ENCODE measurements around the gene DHRS4.

Gene DHRS4

DNA sequence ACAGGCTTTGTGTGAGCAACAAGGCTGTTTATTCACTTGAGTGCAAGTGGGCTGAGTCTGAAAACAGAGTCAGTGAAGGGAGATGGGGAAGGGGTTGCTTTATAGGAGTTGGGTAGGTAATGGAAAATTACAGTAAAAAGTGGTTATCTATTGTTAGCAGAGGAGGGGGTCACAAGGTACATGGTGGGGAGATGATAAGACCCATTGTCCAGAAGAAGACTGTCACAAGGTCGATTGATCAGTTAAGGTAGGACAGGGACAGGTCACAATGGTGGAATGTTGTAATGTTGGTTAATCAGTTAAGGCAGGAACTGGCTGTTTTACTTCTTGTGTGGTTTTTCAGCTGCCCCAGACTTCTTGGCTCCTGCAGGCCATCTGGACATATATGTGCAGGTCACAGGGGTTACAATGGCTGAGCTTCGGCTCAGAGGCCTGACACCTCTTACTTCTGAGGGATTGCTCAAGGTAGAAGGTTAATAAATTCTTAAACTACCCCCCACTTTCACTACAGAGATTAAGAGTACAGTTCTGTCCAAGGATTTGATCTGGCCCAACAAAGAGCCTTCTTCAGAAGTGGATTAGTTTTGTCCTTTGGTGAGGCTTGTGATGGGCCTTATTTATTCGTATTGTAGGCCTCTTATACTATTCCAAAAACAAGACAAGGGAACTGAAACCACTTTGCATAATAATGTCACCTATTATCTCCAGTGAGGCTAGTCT, 13.8 kb upstream of the DHRS4 start:
- H3K4me3 ChIP-seq (ENCODE audit: low read depth in 1 of 2, low read length in 2 of 2): no peak overlapping the region
- H3K9ac ChIP-seq (ENCODE audit: low read depth, low read length): no peak overlapping the region
- peaks cover 15% of the 10 kb centered on the region for H3K36me3 ChIP-seq (ENCODE audit: insufficient read depth, low read length)
- DNase-seq (no peak), ATAC-seq (ENCODE audit: insufficient read depth, low read depth) (no peak)
- H2AFZ ChIP-seq (ENCODE audit: low read depth, low read length): no peak overlapping the region
- no peaks in the 10 kb centered on the region for H3K9me3 ChIP-seq (ENCODE audit: insufficient read depth, low read length, severe bottlenecking)
- no peaks in the 10 kb centered on the region for H3K27me3 ChIP-seq (ENCODE audit: insufficient read depth, low read length, poor library complexity)
- H3K79me2 ChIP-seq (ENCODE audit: insufficient read depth, low read length): no peaks in the 10 kb centered on the region
- peaks cover 6% of the 10 kb centered on the region; the same call in 1 of the 2 replicates for H4K20me1 ChIP-seq (ENCODE audit: insufficient read depth, low read length)
- no peak overlapping the region for H3K27ac ChIP-seq (ENCODE audit: low read length)
- H3K4me2 ChIP-seq (ENCODE audit: insufficient read depth, low read length): no peak overlapping the region
- TF ChIP-seq, protein P1, sequence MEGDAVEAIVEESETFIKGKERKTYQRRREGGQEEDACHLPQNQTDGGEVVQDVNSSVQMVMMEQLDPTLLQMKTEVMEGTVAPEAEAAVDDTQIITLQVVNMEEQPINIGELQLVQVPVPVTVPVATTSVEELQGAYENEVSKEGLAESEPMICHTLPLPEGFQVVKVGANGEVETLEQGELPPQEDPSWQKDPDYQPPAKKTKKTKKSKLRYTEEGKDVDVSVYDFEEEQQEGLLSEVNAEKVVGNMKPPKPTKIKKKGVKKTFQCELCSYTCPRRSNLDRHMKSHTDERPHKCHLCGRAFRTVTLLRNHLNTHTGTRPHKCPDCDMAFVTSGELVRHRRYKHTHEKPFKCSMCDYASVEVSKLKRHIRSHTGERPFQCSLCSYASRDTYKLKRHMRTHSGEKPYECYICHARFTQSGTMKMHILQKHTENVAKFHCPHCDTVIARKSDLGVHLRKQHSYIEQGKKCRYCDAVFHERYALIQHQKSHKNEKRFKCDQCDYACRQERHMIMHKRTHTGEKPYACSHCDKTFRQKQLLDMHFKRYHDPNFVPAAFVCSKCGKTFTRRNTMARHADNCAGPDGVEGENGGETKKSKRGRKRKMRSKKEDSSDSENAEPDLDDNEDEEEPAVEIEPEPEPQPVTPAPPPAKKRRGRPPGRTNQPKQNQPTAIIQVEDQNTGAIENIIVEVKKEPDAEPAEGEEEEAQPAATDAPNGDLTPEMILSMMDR (IDR thresholded peaks at IDR 0.05; ENCODE audit: borderline replicate concordance, extremely low read depth, low read length, poor library complexity, severe bottlenecking): no peak
- TF ChIP-seq EZH2 (IDR thresholded peaks at IDR 0.05; ENCODE audit: borderline replicate concordance, low read depth, low read length, severe bottlenecking): no peak
- no peaks in the 10 kb centered on the region for H3K4me1 ChIP-seq (ENCODE audit: insufficient read depth, low read length)

DNA sequence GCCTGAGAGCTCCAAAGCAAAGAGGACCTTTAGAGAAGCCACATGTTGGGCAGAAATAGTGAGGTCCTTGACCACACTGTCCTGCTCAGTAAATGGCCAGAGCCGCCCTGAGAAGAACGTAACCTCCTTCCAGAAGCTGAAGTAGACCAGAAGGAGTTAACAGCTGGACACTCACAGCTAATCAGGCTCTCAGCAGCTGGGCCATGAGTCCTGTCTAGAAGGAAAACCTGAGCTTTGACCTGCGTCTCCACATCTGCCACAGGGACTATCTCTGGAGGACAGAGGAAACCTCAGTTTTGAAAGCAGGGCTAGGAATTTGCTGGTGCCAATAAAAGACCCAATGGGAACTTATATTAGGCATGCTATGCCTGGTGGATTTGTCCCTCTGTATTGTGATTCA, 12.3 kb upstream of the DHRS4 start:
- Histone ChIP-seq H3K4me2 (ENCODE audit: insufficient read depth, low read length) (no peak overlapping the region), H3K36me3 (ENCODE audit: insufficient read depth, low read length) (peaks cover 15% of the 10 kb centered on the region), H3K27ac (ENCODE audit: low read length) (no peak overlapping the region), H3K4me3 (ENCODE audit: low read depth in 1 of 2, low read length in 2 of 2) (no peak overlapping the region), H3K9me3 (ENCODE audit: insufficient read depth, low read length, severe bottlenecking) (no peaks in the 10 kb centered on the region), H3K9ac (ENCODE audit: low read depth, low read length) (no peak overlapping the region), H3K27me3 (ENCODE audit: insufficient read depth, low read length, poor library complexity) (no peaks in the 10 kb centered on the region), H2AFZ (ENCODE audit: low read depth, low read length) (no peak overlapping the region), H3K79me2 (ENCODE audit: insufficient read depth, low read length) (no peaks in the 10 kb centered on the region), H3K4me1 (ENCODE audit: insufficient read depth, low read length) (no peaks in the 10 kb centered on the region), H4K20me1 (ENCODE audit: insufficient read depth, low read length) (peaks cover 6% of the 10 kb centered on the region; the same call in 1 of the 2 replicates)
- ATAC-seq (ENCODE audit: insufficient read depth, low read depth) (no peak), DNase-seq (no peak)
- TF ChIP-seq, protein P1 (IDR thresholded peaks at IDR 0.05; ENCODE audit: borderline replicate concordance, extremely low read depth, low read length, poor library complexity, severe bottlenecking): no peak
- no peak for TF ChIP-seq EZH2 (IDR thresholded peaks at IDR 0.05; ENCODE audit: borderline replicate concordance, low read depth, low read length, severe bottlenecking)

DNA sequence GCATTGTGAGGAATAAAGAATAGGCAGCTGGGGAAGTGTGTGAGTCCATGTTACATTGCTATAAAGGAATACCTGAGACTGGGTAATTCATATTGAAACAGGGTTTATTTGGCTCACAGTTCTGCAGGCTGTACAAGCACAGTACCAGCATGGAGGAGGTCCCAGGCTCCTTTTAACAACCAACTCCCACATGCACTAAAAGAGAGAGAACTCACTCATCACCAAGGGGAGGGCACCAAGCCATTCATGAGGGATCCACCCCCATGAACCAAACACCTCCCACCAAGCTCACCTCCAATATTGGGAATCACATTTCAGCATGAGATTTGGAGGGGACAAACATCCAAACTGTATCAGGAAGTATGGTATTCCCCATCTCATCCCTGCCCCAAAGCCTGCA, 11.9 kb upstream of the DHRS4 start:
- no peak overlapping the region for H3K9ac ChIP-seq (ENCODE audit: low read depth, low read length)

More for the DNA sequence above, 11.9 kb upstream of the DHRS4 start:
- TF ChIP-seq EZH2 (IDR thresholded peaks at IDR 0.05; ENCODE audit: borderline replicate concordance, low read depth, low read length, severe bottlenecking): no peak
- TF ChIP-seq, protein P1 (IDR thresholded peaks at IDR 0.05; ENCODE audit: borderline replicate concordance, extremely low read depth, low read length, poor library complexity, severe bottlenecking): no peak
- H3K4me3 ChIP-seq (ENCODE audit: low read depth in 1 of 2, low read length in 2 of 2): no peak overlapping the region
- no peaks in the 10 kb centered on the region for H3K27me3 ChIP-seq (ENCODE audit: insufficient read depth, low read length, poor library complexity)
- no peak overlapping the region for H2AFZ ChIP-seq (ENCODE audit: low read depth, low read length)
- ATAC-seq (ENCODE audit: insufficient read depth, low read depth) (no peak), DNase-seq (no peak)
- no peaks in the 10 kb centered on the region for H3K9me3 ChIP-seq (ENCODE audit: insufficient read depth, low read length, severe bottlenecking)
- peaks cover 15% of the 10 kb centered on the region for H3K36me3 ChIP-seq (ENCODE audit: insufficient read depth, low read length)
- H3K4me1 ChIP-seq (ENCODE audit: insufficient read depth, low read length): no peaks in the 10 kb centered on the region
- peaks cover 6% of the 10 kb centered on the region; the same call in 1 of the 2 replicates for H4K20me1 ChIP-seq (ENCODE audit: insufficient read depth, low read length)
- H3K79me2 ChIP-seq (ENCODE audit: insufficient read depth, low read length): no peaks in the 10 kb centered on the region
- H3K27ac ChIP-seq (ENCODE audit: low read length): no peak overlapping the region
- H3K4me2 ChIP-seq (ENCODE audit: insufficient read depth, low read length): no peak overlapping the region

Measured in DND-41 (cell line).